ENCODE measurements around the gene RASSF8. TPM values are rescaled to one million over a fixed set of nuclear protein-coding genes. Genes with fewer than 3 reads are reported as not detected.

Gene RASSF8
- total RNA-seq, 1 experiment from 2014 or later, result 9.2 TPM

DNA sequence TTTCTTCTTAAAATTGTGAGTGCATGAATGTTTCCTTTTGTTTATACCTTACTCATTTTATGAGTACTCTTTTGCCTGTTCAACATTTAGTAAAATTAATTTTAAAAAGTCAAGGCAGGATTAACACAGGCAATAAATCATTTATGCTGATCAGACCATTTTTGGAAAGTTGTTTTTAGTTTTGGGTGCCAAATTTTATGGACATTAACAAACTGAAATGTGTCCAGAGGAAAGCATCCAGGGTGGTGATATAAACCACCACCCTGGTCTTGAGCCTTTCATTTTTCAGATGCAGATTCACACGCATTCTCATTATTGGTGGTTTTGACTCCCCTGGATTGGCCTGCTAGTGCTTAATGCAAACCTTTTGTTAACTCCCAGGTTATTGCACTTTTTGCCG lies 26.3 kb downstream of the RASSF8 start:
- ATAC-seq (no peak), DNase-seq (ENCODE audit: low read depth, low spot score) (no peak)
- Histone ChIP-seq H3K9ac (ENCODE audit: low read length) (no peak overlapping the region), H3K4me3 (replicated peaks in 1 of 2; ENCODE audit: low read depth in 1 of 2, low read length in 2 of 2) (no peak overlapping the region), H3K4me2 (ENCODE audit: low read length) (no peak overlapping the region), H3K79me2 (ENCODE audit: insufficient read depth, low read length) (no peaks in the 10 kb centered on the region), H3K27ac (ENCODE audit: low read depth, low read length) (no peak overlapping the region), H3K9me2 (ENCODE audit: insufficient read depth) (no peaks in the 10 kb centered on the region), H3K27me3 (ENCODE audit: insufficient read depth, low read length) (no peaks in the 10 kb centered on the region), H4K20me1 (ENCODE audit: insufficient read depth) (no peaks in the 10 kb centered on the region), H3K9me3 (ENCODE audit: control insufficient read depth in 1 of 2, insufficient read depth in 1 of 2, low read depth in 1 of 2, low read length in 2 of 2) (no peaks in the 10 kb centered on the region), H2AFZ (ENCODE audit: low read depth, low read length, poor library complexity, severe bottlenecking) (no peak overlapping the region), H3K36me3 (ENCODE audit: control insufficient read depth in 1 of 2, insufficient read depth in 2 of 2, low read length in 2 of 2) (no peaks in the 10 kb centered on the region), H3K4me1 (ENCODE audit: control insufficient read depth in 1 of 2, insufficient read depth in 2 of 2, low read length in 2 of 2) (no peaks in the 10 kb centered on the region)
- POLR2A ChIA-PET, result interaction anchor here (1.3 kb wide), 1 partner anchor 10 kb away, joined by 3 read pairs; no protein-coding TSS in a partner anchor
- intact Hi-C loops (cut with micrococcal nuclease), result no loop called here
- CTCF ChIA-PET, result no interaction called here
- TF ChIP-seq ZFX (IDR thresholded peaks at IDR 0.05) (no peak), SRF (IDR thresholded peaks at IDR 0.05; ENCODE audit: low read depth) (no peak), RAD21 (IDR thresholded peaks at IDR 0.05; ENCODE audit: low read depth) (no peak), CTCF (IDR thresholded peaks at IDR 0.05 in 2 of 3, conservative IDR thresholded peaks at IDR 0.05 in 1 of 3; ENCODE audit: borderline replicate concordance in 1 of 3, insufficient read depth in 1 of 3, low read depth in 2 of 3, low read length in 2 of 3) (no peak), POLR2A (IDR thresholded peaks at IDR 0.05; ENCODE audit: borderline replicate concordance, extremely low read depth, insufficient read depth, insufficient read length) (no peak), ELF1 (IDR thresholded peaks at IDR 0.05; ENCODE audit: borderline replicate concordance, low read depth) (no peak), ZNF274 (IDR thresholded peaks at IDR 0.05; ENCODE audit: low read depth, low read length) (no peak), TCF7L2 (IDR thresholded peaks at IDR 0.05; ENCODE audit: borderline replicate concordance, extremely low read depth, insufficient read depth, insufficient read length) (no peak), CEBPB (IDR thresholded peaks at IDR 0.05; ENCODE audit: low read depth) (no peak), SP1 (IDR thresholded peaks at IDR 0.05; ENCODE audit: low read depth) (no peak), SIN3A (IDR thresholded peaks at IDR 0.05; ENCODE audit: low read depth) (no peak), EZH2phosphoT487 (IDR thresholded peaks at IDR 0.05; ENCODE audit: borderline replicate concordance) (no peak), POLR2AphosphoS5 (IDR thresholded peaks at IDR 0.05; ENCODE audit: low read depth, low read length) (no peak)
- TF ChIP-seq, protein P1, sequence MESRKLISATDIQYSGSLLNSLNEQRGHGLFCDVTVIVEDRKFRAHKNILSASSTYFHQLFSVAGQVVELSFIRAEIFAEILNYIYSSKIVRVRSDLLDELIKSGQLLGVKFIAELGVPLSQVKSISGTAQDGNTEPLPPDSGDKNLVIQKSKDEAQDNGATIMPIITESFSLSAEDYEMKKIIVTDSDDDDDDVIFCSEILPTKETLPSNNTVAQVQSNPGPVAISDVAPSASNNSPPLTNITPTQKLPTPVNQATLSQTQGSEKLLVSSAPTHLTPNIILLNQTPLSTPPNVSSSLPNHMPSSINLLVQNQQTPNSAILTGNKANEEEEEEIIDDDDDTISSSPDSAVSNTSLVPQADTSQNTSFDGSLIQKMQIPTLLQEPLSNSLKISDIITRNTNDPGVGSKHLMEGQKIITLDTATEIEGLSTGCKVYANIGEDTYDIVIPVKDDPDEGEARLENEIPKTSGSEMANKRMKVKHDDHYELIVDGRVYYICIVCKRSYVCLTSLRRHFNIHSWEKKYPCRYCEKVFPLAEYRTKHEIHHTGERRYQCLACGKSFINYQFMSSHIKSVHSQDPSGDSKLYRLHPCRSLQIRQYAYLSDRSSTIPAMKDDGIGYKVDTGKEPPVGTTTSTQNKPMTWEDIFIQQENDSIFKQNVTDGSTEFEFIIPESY (IDR thresholded peaks at IDR 0.05; ENCODE audit: extremely low read depth, insufficient replicate concordance, low read length), result no peak
- TF ChIP-seq, protein P2, sequence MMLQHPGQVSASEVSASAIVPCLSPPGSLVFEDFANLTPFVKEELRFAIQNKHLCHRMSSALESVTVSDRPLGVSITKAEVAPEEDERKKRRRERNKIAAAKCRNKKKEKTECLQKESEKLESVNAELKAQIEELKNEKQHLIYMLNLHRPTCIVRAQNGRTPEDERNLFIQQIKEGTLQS (IDR thresholded peaks at IDR 0.05), result no peak
- no TSS peak for BruUV-seq (replicated peaks)
- RAD21 ChIA-PET (ENCODE audit: low non-redundant PET in 1 of 2, low total read pairs in 2 of 2, uncharacterized antibody in 2 of 2, unreplicated experiment in 2 of 2), result no interaction called here

All from HCT116 (cell line).